Stimulated activated CD4-positive, alpha-beta T cell treated with anti-CD3 and anti-CD28 coated beads, Interleukin-1b, Interleukin-23, amount 100 ng/mL, for 4 hours (primary cell): Measurements from ENCODE around the gene MB21D2.

Experiments
- DNase-seq, 2 donors: peaks; one replicate each; pipeline ENCODE4 v3.0.0-alpha.2; 2020; ENCODE audit warnings: low read depth in 2 of 2

The MB21D2 gene

DNA sequence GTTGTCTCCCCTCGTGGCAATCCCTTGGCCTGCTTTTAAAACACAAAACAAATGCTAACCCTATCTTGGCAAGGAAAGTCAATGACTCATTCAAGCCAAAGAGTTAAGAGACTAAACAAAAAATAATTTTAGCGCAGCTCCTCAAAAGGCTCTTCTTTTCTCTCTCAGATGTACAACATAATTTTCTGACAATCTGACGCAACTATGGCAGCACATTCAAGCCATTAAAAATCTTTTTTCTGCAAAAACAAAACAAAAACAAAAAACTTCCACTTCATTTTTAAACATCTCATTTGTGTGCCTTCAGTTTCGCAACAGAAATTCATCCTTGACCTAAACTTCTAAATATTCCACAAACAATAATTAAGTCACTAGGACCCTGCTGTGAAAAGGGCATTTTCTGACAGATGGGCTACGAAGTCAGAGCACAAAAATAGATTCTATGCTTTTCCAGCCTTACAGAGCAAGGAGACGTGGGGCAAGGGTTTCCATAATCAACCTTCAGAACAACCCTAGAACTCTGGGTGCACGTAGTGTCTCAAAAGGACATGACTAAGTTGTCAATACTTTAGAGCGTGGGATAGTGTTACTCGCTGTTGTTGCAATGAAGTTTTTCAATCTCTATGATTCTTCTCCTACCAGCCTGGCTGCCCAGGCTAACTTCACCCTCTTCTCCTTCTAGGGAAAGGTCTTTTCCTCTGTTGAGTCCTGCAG, 84.3 kb downstream of the MB21D2 start:
- no peak for DNase-seq

DNA sequence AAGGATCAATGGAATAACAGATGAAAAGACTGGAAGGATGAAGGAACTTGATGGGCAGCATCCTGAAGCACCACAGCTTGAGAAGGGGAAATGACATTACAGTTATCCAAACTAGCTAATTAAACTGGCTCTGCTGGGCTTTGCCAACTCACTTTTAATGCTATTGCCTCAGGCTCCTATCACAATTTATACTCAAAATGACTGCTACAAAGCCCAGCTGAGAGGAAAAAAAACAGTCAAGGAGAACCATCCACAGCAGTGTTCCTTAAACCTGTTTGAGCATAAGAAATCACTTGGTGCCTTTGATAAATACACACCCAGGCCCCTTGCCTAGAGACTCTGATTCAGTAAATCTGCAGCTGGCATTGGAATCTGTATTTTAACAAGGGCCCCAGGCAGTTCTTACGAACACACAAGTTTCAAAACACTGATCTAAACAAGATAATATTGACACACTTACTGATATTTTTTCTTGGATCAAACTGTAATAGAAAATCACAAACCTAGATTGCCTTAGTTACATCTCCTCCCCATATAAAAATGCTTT, 85.8 kb downstream of the MB21D2 start:
- no peak for DNase-seq

DNA sequence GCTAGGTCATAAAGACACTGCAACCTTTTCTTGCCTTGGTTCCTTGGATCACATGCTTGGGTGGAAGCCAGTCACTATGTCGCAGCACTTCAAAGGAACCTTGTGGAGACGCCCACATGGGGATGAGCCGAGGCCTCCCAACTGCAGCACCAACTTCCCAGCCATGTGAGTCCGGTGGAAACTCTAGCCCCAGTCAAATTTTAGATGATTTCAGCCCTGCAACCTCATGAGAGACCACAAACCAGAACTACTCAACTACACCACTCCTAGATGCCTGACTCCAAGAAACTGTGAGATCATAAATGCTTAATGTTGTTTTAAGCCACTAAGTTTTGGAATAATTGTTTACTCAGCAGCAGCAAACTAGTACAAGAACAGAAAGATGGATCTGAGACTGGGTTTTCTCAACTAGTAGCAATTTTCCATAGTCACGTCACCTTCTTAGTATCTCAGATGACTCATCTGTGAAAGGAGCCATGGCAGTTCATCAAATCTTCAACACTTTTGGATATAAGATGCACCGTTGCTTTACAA, 86.5 kb downstream of the MB21D2 start:
- no peak for DNase-seq

DNA sequence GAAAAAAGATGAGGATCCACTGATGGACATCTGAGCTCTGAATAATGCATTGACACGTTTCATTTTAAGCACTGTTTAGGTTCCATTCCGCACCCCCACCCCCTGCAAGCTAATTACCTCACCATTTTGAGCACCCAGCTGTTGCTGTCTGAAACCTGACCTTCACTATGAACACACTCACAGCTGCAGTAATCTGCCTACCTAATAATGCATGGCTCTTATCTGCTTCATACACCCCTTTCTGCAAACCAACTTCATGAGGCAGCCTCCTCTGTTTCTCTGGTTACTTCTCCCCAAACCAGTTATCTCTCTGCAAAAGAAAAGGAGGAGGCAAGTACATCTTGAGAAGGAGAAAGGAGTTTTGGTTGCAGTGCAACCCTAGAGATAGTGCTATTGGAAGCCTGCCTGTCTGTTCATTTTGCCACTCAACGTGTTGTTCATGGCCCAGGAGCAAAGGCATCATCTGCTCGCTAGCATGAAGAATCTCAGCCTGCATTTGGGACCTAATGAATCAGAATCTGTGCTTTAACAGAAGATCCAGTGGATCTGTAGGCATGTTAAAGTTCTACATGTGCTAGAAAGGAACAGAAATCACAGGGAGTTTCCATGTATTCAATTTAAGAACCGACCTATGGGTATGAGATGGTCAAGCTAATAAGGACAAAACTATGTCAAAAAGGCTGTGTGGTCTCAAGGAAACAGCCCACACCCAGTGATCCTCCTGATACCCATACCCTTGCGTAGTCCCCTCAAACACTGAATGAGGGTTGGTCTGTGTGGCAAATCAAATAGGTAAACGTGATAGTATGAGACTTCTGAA, 87.2 kb downstream of the MB21D2 start:
- no peak for DNase-seq

DNA sequence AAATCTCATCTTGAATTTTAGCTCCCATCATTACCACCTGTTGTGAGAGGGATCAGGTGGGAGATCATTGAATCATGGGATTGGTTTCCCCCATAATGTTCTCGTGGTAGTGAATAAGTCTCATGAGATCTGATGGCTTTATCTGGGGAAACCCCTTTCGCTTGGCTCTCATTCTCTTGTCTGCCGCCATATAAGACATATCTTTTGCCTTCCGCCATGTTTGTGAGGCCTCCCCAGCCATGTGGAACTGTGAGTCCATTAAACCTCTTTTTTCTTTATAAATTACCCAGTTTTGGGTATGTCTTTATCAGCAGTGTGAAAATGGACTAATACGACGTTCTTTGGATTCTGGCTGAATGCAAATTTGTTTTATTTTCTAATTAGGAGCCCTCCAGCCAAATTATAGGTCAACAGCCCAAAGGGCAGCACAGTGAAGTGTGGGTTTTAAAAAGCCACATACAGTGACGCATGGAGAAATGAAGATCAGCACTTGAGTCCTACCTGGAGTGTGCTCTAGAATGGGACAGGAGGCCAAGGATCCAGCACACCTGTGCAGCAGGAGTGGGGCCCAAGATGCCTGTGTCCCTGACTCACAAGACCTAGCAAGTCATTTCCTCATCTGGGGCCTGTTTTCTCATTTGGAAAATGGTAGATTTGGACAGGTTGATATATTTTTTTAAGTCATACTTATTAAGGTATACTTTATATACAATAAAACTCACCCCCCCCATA, 89.6 kb downstream of the MB21D2 start:
- no peak for DNase-seq

DNA sequence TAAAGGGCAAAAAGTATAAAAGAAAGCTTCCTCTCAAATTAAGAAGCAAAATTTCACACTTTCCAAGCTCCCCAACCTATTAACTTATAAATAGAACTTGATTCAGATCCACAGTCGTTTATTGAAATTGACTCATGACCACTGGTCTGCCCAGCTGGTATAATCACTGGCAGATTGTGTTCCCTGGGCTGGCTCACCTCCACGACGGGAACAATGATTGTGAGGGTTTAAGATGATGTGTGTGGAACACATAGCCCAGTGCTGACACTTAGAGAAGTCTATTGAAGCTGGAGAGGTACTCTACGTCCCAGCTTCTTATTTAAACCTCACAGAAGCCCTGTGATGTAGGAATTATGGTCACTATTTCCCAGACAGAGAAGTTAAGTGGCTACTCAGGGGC, 90.4 kb downstream of the MB21D2 start:
- DNase-seq = no peak

DNA sequence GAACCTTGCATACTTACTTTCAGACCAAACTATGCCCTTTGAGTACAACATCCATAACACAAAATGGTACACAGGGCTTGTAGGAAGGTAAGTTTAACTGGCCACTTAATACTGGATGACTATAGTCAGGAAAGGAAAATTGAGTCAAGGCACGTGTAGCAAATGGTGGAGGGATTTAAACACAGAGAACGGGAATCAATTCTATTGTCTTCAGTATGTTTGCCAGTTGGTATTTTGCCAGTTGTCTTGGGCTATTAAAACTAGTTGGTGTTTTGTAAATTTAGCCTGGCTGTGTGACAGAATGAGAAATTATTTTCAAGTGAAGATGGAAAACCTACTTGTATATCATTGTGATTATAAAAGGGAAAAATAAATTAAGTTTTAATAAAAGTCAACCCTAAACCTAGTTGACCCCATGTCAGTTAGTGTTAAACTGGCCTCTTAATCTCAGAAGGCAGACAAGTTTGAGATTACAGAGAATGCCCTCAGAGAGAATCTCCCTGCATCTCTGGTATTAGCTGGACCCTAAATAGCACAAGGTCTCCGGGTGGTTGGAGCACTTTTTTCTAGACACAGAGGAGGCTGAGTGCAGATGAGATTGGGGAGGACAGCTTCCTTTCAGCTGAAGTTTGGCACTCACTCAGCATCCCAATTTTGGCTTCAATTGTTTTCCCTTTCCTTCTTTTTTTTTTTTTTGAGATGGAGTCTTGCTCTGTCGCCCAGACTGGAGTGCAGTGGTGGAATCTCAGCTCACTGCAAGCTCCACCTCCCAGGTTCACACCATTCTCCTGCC, 91.2 kb downstream of the MB21D2 start:
- DNase-seq = no peak

DNA sequence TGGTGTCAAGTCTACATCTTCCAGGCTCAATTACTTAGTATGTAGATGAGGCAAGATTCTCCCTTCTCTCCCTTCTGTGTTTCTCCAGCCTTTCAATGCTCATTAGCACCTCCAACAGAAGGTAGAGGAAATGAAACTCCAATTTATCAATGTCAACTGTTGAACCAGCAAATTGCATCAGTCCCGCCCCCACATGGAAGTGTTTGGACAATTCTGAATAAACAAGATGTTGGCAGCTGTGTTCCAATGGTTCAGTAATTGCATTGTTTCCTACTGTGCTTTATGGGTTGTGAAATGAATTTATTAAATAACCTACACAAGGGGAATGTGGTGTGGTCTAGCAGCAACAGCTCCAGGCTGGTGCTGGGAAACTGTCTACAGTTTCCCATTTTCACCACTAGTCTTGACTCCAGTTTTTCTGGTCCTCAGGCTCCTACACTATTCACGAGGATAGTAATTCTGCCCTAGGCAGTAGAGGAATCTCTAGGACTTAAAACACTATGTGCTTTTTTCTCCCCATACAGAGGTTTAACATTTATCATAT, 91.9 kb downstream of the MB21D2 start:
- no peak for DNase-seq

DNA sequence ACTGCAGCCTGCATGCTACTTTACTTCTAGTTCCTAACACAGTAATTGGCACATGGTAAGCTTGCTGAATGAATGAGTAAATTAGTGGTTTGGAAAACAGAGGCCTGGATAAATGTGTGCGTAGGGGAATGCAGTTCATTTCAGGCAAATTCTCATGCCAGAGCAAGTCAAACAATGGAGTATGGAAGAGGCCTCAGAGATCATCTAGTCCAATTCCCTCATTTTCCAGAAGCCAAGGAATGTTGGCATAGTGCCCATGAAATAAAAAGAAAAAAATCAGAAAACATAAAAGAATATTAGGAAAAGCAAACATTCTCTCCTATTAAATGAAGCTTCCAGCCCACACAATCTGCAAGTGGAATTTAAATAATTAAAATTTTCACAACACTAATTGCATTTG, 92.4 kb downstream of the MB21D2 start:
- DNase-seq = no peak

DNA sequence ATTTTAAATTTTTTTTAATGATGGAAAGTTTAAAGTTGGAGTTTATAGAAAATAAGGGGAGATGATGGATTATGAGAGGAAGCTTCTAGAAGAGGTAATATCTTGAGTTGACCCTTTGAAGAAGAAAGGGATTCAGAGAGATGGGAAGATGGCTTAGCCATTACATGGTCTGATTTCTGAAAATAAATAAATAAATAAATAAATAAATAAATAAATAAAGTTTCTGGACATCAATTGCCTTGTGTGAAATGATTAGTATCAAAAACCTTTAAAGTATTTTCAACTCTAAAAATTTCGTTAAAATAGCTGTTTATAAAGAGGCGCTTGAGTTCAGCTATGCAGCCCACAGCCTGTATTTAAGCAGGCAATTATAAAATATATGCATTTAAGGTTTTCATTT, 93.3 kb downstream of the MB21D2 start:
- DNase-seq = no peak

DNA sequence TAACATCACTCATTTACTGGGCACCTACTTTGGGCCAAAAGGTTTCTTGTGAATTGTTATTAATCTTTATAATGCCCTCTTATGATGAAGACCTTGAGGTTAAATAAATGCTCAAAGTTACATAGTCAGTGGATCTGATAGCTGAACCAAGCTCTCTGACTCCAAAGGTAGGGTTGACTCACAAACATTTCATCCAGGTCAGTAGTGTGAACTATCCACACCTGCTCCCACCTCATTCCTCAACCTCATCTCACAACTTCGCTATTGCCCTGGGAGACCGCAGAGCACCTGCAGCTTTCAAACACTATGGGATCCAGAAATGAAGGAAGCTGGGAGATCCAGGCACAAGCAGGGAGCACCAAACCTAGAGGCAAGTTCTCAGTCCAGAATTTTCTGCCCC, 96.5 kb downstream of the MB21D2 start:
- DNase-seq = no peak

DNA sequence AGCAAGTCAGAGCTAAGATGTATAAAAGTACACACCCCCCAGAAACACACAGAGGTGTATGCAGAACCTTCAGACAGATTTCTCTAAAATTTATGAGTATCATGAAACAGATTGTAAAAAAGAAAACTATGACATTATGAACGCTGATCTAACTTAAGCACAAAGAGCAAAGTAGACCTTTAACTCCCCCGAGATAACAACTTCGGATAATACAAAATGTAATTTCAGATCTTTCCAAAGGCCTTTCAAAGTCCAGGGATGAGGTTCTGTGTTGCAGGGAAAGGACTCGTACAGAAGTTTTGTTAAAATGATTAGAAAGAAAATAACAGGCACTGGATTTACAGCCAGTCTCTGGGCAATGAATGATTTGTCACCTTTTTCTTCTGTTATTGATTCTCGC, 97.5 kb downstream of the MB21D2 start:
- no peak for DNase-seq

DNA sequence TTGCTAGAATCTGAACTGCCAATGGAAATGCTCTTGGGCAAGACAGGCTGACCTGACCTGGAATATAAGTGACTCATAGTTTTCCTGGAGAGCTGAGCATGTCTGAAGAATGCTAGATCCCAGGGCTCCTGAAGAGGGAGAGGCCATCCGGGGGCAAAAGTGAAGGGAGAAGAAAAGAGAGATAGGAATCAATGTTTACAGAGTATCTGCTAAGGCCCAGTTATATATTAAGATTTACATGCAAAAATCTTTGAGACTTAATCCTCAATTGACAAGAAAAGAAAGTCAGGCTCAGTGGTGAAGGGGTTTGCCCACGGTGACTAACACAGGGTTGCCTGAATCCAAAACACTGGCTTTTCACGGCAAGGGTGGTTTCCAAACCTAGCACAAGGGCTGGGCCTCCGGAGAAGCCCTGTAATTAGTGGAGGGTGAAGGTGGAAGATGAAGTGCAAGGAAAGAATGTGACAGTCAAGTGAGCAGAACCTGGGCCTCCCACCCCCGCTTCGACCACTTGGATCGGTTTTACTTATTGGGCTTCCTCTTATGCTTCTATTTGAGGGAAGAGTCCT, 98.6 kb downstream of the MB21D2 start:
- peak; percentile 8 to 13 for DNase-seq

DNA sequence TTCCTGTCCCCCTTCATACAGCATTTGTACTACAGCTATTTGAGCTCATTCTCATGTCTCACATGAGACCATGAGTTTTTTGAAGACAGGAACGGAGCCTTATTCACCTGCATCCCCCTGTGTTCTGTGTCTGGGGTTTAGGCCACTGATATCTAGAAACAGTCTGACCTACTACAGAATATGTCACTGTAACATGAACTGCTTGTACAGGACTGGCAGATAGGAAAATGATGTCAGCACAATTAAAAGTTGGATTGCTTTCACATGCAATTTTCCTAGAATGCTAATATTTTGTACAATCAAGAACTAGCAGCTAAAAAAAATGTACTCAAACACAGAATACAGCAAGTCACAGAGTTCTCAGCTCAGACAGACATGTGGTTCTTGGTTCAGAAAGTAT, 99.5 kb downstream of the MB21D2 start:
- no peak for DNase-seq

DNA sequence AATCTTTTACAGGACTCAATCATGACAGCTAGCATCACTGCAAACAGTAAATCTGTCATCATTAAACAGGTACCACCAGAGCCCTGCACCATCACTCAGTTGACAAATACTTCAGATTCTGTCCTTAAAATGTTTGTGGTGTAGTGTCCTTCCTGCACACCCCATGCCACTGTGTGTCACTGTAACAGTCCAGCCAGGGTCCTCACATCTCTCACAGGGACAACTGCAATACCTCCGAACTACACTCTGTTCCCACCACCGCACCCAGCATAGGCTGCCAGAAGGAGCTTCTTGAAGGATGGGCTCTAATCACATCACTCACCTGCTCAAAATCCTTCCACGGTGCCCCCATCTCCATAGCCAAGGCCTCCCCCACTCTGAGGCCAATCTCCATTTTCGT, 100.2 kb downstream of the MB21D2 start:
- DNase-seq = no peak

DNA sequence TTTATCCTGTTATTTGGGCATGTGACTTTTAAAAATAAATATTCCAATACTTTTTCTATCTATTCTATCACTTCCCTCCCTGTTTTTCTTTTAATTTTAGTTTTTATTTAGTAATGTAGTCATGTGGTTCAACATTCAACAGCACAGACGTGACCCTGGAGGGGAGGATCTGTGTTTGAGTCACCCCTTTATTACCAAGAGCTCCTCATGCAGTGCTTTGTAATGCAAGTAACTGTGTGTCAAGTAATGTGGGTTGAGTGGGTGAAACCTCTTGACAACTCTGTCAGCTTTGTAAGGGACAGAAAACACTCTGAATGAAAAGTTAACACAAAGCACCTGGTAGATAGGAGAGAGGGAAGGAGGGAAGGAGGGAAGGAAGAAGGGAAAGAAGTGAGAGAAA, 100.6 kb downstream of the MB21D2 start:
- no peak for DNase-seq

DNA sequence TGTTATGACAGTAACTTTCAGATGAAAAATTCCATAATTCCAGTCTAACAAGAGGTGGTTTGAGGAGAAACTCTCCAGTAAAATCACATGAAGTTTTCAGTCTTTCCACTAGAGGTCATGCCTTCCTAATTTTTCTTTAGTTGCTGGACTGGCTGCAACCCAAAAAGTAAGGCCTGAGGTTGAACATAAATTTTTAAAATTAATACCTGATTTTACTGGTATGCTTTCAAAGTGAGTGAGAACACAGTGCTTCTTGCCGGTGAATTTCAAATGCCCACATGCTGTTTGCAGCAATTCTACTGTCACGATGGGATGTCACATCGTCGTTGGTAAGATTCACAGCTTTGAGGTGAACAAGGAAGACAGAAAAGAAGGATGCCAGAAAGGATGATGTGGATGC, 101.3 kb downstream of the MB21D2 start:
- no peak for DNase-seq

DNA sequence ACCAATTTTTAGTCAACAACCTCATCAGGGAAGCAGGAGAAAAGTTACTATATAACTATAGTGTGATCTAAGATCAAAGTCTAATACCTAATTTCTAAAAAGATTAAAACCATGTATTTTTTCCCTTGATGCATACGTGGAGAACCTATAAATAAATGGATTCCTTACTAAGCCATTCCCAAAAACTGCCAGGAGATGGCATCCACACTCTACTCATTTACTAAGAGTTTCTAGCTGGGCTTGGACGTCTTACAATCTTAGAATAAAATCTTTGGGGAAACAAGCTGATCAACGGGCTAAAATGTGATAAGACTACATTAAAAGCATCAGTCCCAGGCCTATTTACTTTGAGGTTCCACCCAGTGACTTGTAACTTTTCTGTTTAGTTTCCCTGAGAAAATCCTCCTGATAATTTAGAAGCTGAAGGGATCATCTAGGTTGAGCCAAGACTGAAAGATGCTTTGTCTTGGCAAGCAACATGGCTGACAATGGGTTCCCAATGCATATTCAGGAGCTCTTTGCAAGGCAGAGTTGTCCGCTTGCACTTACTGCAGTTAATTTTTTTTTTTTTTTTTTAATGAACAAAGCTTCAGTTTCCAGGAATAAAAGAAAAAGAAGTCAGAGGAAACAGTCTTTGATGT, 104.8 kb downstream of the MB21D2 start:
- DNase-seq = no peak

DNA sequence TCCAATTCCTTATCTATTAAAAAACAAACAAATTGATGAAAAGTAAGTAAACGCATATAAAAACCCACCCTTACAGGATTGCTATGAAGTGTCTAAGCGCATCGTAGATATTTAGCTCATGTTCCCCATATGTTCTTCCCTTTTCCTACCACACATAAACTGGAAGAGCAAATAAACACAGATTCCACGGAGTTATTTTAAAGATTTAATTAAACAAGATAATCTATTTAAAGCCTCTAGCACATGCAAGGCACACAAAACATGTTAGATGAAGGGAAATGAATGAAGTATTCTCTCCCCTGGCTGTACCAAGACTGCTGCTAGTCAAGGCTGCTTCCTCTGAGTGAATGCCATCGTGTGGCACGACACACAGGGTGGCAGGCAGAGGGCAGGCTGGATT, 111.9 kb downstream of the MB21D2 start:
- no peak for DNase-seq

DNA sequence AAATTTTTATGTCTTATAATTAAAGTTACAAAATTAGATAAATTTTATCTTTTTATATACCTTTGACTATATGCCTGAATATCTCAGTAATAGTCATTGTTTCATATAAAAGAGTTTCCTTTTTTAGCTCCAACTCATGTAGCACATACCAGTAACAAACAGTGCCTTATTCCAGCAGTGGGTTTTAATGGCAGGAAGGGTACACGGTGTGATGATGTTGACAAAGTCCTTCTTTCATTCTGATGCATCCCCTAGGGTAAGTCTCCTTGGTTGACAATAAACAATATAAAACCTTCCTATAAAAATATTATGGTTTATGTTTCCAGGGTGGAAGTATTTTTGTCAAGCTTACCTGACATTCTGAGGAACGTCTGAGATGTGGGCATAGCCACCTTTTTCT, 113.2 kb downstream of the MB21D2 start:
- DNase-seq = no peak
